PC-9 (cell line): ENCODE data around the gene SETBP1. TPM values are rescaled to one million over a fixed set of nuclear protein-coding genes. Genes with fewer than 3 reads are reported as not detected.

Experiments
- BruUV-seq: library from RNA; stranded (reverse); fragments of 400-500 nt; replicated peaks from 2 replicates; lab custom pipeline; 2021; lab: Mats Ljungman, UMichigan
- CTCF ChIA-PET: fragments of 300-600 bp; sonication (Branson Sonifier 250); formaldehyde crosslinking; loops from one replicate; lab custom pipeline; 2022; ENCODE audit warnings: antibody characterized with exemption; lab: Charles Lee
- POLR2A ChIA-PET: fragments of 300-600 bp; sonication (Branson Sonifier 250); formaldehyde crosslinking; loops from one replicate; lab custom pipeline; 2022; ENCODE audit warnings: antibody characterized with exemption; ENCODE audit not compliant: unreplicated experiment; lab: Charles Lee
- DNase-seq, 2 experiments: peaks; one replicate each; pipeline versions ENCODE4 v3.0.0 to v3.0.0-alpha.2; 2015 to 2022; ENCODE audit warnings: mixed read lengths in 1 of 2
- H2AFZ ChIP-seq: fragments of 200-600 bp; sonication (generic); 2 replicates; pipeline ENCODE4 v1.8.1; 2017; ENCODE audit warnings: antibody characterized with exemption
- H3F3A ChIP-seq: fragments of 200-600 bp; sonication (generic); 2 replicates; pipeline ENCODE4 v1.8.1; 2017; ENCODE audit warnings: antibody characterized with exemption, mild to moderate bottlenecking, low read depth; ENCODE audit not compliant: insufficient read depth
- H3K27ac ChIP-seq: fragments of 200-600 bp; sonication (generic); 2 replicates; pipeline ENCODE4 v1.6.1; 2016; ENCODE audit warnings: mixed run types
- H3K27me3 ChIP-seq: fragments of 200-600 bp; sonication (generic); 2 replicates; pipeline ENCODE4 v1.6.1; 2016; ENCODE audit warnings: low read depth, mixed run types; ENCODE audit not compliant: insufficient read depth
- H3K36me3 ChIP-seq: fragments of 200-600 bp; sonication (generic); 2 replicates; pipeline ENCODE4 v1.6.1; 2016; ENCODE audit warnings: low read depth, mixed run types
- H3K4me1 ChIP-seq: fragments of 200-600 bp; sonication (generic); replicated peaks from 2 replicates; pipeline ENCODE4 v1.6.1; 2016; ENCODE audit warnings: mixed run types; ENCODE audit not compliant: insufficient read depth
- H3K4me2 ChIP-seq: fragments of 200-600 bp; sonication (generic); 2 replicates; pipeline ENCODE4 v1.6.1; 2017; ENCODE audit warnings: mixed run types
- H3K4me3 ChIP-seq: fragments of 200-600 bp; sonication (generic); 2 replicates; pipeline ENCODE4 v1.6.1; 2016; ENCODE audit warnings: mixed run types
- H3K79me2 ChIP-seq: fragments of 200-600 bp; sonication (generic); 2 replicates; pipeline ENCODE4 v1.6.1; 2017; ENCODE audit warnings: low read depth, mixed run types
- H3K9me2 ChIP-seq: fragments of 200-600 bp; sonication (generic); 2 replicates; pipeline ENCODE4 v1.8.1; 2017; ENCODE audit warnings: mild to moderate bottlenecking; ENCODE audit not compliant: insufficient read depth
- H3K9me3 ChIP-seq: fragments of 200-600 bp; sonication (generic); 2 replicates; pipeline ENCODE4 v1.8.1; 2016; ENCODE audit warnings: low read depth; ENCODE audit not compliant: insufficient read depth
- H4K20me1 ChIP-seq: fragments of 200-600 bp; sonication (generic); 2 replicates; pipeline ENCODE4 v1.8.1; 2017; ENCODE audit not compliant: insufficient read depth
- EZH2 ChIP-seq: fragments of 200-600 bp; sonication (generic); IDR thresholded peaks from 2 replicates; pipeline ENCODE4 v1.8.0; 2017; ENCODE audit warnings: antibody characterized with exemption, low read depth
- intact Hi-C: fragments of 100-400 bp; cut with micrococcal nuclease; formaldehyde crosslinking; loops from one replicate; pipeline ENCODE4 v1.10.0; 2022; ENCODE audit not compliant: unreplicated experiment
- total RNA-seq: library from RNA; stranded (reverse); gene quantifications from 2 replicates; pipeline ENCODE4 v1.2.3, GENCODE V29; 2021
- TF ChIP-seq, protein P1 (sequence below): fragments of 200-600 bp; sonication (generic); conservative IDR thresholded peaks from 2 replicates; pipeline ENCODE4 v1.6.1; 2017; ENCODE audit warnings: mixed run types, antibody characterized with exemption, mild to moderate bottlenecking, moderate library complexity

The SETBP1 gene
- total RNA-seq, 1 experiment from 2014 or later, result 9.0 TPM

DNA sequence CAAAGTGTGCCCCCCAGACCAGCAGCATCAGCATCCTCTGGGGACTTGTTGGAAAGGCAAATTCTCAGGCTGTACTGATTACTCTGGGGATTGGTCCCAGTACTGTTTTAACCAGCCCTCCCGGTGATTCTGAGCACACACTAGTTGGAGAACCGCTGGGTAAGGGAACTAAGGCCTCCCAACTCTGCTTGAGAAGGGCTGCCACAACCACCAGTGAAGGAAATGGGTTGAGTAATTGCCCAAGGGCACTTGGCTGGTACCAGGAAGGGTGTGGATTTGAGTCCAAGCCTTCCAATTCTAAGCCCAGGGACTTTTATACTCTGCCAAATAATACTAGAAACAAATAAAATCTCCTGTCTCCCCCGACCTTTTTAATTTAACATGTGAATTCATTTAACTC lies 219.9 kb downstream of the SETBP1 start:
- Histone ChIP-seq H3K4me2 (no peak overlapping the region), H3K79me2 (no peaks in the 10 kb centered on the region), H3K9me3 (no peaks in the 10 kb centered on the region), H3K27ac (no peak overlapping the region), H3K27me3 (no peaks in the 10 kb centered on the region), H3K4me3 (no peak overlapping the region), H3K36me3 (no peaks in the 10 kb centered on the region), H3K9me2 (no peaks in the 10 kb centered on the region), H2AFZ (no peak overlapping the region), H3F3A (no peaks in the 10 kb centered on the region), H4K20me1 (no peaks in the 10 kb centered on the region), H3K4me1 (peaks cover 8% of the 10 kb centered on the region; the same call in 1 of the 2 replicates)
- TF ChIP-seq, protein P1, sequence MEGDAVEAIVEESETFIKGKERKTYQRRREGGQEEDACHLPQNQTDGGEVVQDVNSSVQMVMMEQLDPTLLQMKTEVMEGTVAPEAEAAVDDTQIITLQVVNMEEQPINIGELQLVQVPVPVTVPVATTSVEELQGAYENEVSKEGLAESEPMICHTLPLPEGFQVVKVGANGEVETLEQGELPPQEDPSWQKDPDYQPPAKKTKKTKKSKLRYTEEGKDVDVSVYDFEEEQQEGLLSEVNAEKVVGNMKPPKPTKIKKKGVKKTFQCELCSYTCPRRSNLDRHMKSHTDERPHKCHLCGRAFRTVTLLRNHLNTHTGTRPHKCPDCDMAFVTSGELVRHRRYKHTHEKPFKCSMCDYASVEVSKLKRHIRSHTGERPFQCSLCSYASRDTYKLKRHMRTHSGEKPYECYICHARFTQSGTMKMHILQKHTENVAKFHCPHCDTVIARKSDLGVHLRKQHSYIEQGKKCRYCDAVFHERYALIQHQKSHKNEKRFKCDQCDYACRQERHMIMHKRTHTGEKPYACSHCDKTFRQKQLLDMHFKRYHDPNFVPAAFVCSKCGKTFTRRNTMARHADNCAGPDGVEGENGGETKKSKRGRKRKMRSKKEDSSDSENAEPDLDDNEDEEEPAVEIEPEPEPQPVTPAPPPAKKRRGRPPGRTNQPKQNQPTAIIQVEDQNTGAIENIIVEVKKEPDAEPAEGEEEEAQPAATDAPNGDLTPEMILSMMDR, result no peak
- no peak for TF ChIP-seq EZH2
- CTCF ChIA-PET, result no interaction called here
- intact Hi-C loops, result no loop called here
- POLR2A ChIA-PET, result no interaction called here
- DNase-seq, result no peak
- BruUV-seq, result no TSS peak

DNA sequence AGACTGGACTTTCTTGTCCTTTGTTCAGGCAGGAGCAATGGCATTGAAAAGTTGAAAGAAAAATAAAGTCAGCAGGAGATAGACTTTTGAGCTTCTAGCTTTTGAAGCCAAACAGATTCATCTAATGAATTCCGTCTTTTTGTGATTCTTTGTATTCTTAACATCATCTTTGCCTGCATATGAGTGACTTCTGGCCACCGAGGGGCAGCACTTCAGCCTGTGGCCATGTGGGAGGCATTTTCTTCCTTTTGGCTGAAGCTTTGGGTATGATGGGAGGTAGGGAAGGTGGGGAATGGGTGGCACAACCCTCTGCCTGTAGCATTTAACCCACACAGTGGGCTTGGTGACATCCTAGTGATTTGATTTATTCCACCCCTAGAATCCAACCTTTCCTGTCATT lies 220.6 kb downstream of the SETBP1 start:
- Histone ChIP-seq H3K4me1 (peaks cover 8% of the 10 kb centered on the region; the same call in 1 of the 2 replicates), H3K36me3 (no peaks in the 10 kb centered on the region), H3K4me3 (no peak overlapping the region), H3K9me3 (no peaks in the 10 kb centered on the region), H2AFZ (no peak overlapping the region), H3K4me2 (no peak overlapping the region), H3K27me3 (no peaks in the 10 kb centered on the region), H3K9me2 (no peaks in the 10 kb centered on the region), H4K20me1 (no peaks in the 10 kb centered on the region), H3K27ac (no peak overlapping the region), H3K79me2 (no peaks in the 10 kb centered on the region), H3F3A (no peaks in the 10 kb centered on the region)
- TF ChIP-seq, protein P1, result no peak; the same call in 1 of the 2 replicates
- TF ChIP-seq EZH2, result no peak
- ChIA-PET CTCF (no interaction called here), POLR2A (no interaction called here)
- no peak for DNase-seq
- BruUV-seq, result no TSS peak
- intact Hi-C loops, result no loop called here

DNA sequence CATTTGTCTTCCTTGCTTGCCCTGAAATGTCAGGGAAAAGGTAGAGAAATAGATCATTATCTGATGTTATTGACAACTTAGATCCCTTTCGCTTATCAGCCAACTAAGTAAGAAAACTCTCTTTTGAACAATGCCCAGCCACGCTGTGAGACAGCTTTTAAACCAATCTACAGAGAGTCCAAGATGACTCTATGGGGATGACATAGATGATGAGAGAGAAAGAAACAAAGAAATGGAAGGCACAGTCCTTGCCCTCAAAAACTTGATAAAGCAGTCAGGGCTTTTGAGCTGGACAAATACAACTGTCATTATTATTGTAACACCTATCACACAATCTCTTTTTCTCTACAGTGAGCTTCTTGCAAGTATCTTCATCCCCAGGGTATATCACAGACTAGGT lies 222.6 kb downstream of the SETBP1 start:
- Histone ChIP-seq H3K36me3 (no peaks in the 10 kb centered on the region), H3K4me1 (peaks cover 7% of the 10 kb centered on the region; the same call in 1 of the 2 replicates), H3K27me3 (no peaks in the 10 kb centered on the region), H3K9me2 (no peaks in the 10 kb centered on the region), H3K79me2 (no peaks in the 10 kb centered on the region), H3K4me3 (no peak overlapping the region), H3K9me3 (no peaks in the 10 kb centered on the region), H2AFZ (no peak overlapping the region), H3K27ac (no peak overlapping the region), H3K4me2 (no peak overlapping the region), H3F3A (no peaks in the 10 kb centered on the region), H4K20me1 (no peaks in the 10 kb centered on the region)
- intact Hi-C loops, result no loop called here
- no peak for DNase-seq
- BruUV-seq, result no TSS peak
- ChIA-PET CTCF (no interaction called here), POLR2A (no interaction called here)
- TF ChIP-seq, protein P1, result no peak
- no peak for TF ChIP-seq EZH2
